Endothelial cell of umbilical vein (primary cell): ENCODE results near the gene KIAA1671. TPM values are rescaled to one million over a fixed set of nuclear protein-coding genes. Genes with fewer than 3 reads are reported as not detected.
"Not testable (repeated sequence)": the region's sequence is repeated elsewhere in the genome, so short reads cannot be mapped to it uniquely, and the experiment has no call there.

ENCODE experiments used
- BruUV-seq: library from RNA; stranded (reverse); fragments of 400-500 nt; replicated peaks from 2 replicates; lab custom pipeline; 2021; lab: Mats Ljungman, UMichigan
- CTCF ChIA-PET: fragments of 300-600, 350-600 bp; sonication (Branson Sonifier 250); formaldehyde crosslinking; loops from one replicate; lab custom pipeline; 2021; ENCODE audit warnings: antibody characterized with exemption, inconsistent platforms; lab: Charles Lee
- POLR2A ChIA-PET: fragments of 300-600, 350-600 bp; sonication (Branson Sonifier 250); formaldehyde crosslinking; loops from one replicate; lab custom pipeline; 2021; ENCODE audit warnings: antibody characterized with exemption, inconsistent platforms; lab: Charles Lee
- DNase-seq: peaks from one replicate; pipeline ENCODE4 v3.0.0-alpha.2; 2011; ENCODE audit warnings: low read depth, low spot score
- FAIRE-seq: peaks from 2 replicates; lab custom pipeline; 2011; peaks lifted over from hg19 to GRCh38; lab: Jason Lieb, UNC
- H2AFZ ChIP-seq: 2 replicates; pipeline ENCODE4 v1.6.0; 2012; ENCODE audit warnings: low read depth, low read length, control low read depth, inconsistent platforms
- H3K27ac ChIP-seq: 2 replicates; pipeline ENCODE4 v1.5.1; 2011; ENCODE audit warnings: low read depth, mild to moderate bottlenecking, control low read depth, low read length, moderate library complexity; ENCODE audit not compliant: insufficient read depth
- H3K27me3 ChIP-seq, 2 experiments: 2 replicates each; pipeline versions ENCODE4 v1.6.0 to v1.6.1; 2011; ENCODE audit warnings: low read length in 2 of 2, mixed read lengths in 1 of 2; ENCODE audit not compliant: control insufficient read depth in 2 of 2, insufficient read depth in 2 of 2
- H3K36me3 ChIP-seq, 2 experiments: 2 replicates in 1 of 2; 3 replicates in 1 of 2; pipeline ENCODE4 v1.5.1; 2011; ENCODE audit warnings: low read length in 2 of 2, mild to moderate bottlenecking in 1 of 2, moderate library complexity in 1 of 2; ENCODE audit not compliant: control insufficient read depth in 2 of 2, insufficient read depth in 2 of 2; ENCODE audit errors: extremely low read depth in 1 of 2
- H3K4me1 ChIP-seq: 3 replicates; pipeline ENCODE4 v1.5.1; 2011; ENCODE audit warnings: mild to moderate bottlenecking, low read length; ENCODE audit not compliant: control insufficient read depth, insufficient read depth; ENCODE audit errors: extremely low read depth
- H3K4me2 ChIP-seq: 2 replicates; pipeline ENCODE4 v1.6.1; 2011; ENCODE audit warnings: low read length, control low read depth, mixed read lengths; ENCODE audit not compliant: insufficient read depth
- H3K4me3 ChIP-seq, 3 experiments: fragments of 200-600 bp in 1 of 3; sonication (generic), shearing (Covaris generic) in 1 of 3; replicated peaks in 1 of 3; 2 replicates each; pipeline ENCODE4 v1.5.1; 2011 to 2016; ENCODE audit warnings: control low read depth in 3 of 3, low read length in 3 of 3, mild to moderate bottlenecking in 2 of 3, inconsistent platforms in 1 of 3, low read depth in 1 of 3, moderate library complexity in 1 of 3; ENCODE audit not compliant: insufficient read depth in 1 of 3
- H3K79me2 ChIP-seq: 2 replicates; pipeline ENCODE4 v1.6.0; 2012; ENCODE audit warnings: low read length, inconsistent platforms; ENCODE audit not compliant: control insufficient read depth, insufficient read depth
- H3K9ac ChIP-seq: replicated peaks from 2 replicates; pipeline ENCODE3; 2011; ENCODE audit warnings: low read length, control low read depth; ENCODE audit not compliant: insufficient read depth; ENCODE audit errors: extremely low read depth
- H3K9me1 ChIP-seq: replicated peaks from 3 replicates; pipeline ENCODE4 v1.6.0; 2011; ENCODE audit warnings: mild to moderate bottlenecking, low read length; ENCODE audit not compliant: control insufficient read depth, insufficient read depth; ENCODE audit errors: extremely low read depth
- H3K9me3 ChIP-seq: replicated peaks from 2 replicates; pipeline ENCODE4 v1.5.1; 2012; ENCODE audit warnings: low read length, inconsistent platforms; ENCODE audit not compliant: control insufficient read depth, insufficient read depth
- H4K20me1 ChIP-seq: replicated peaks from 2 replicates; pipeline ENCODE3; 2011; ENCODE audit warnings: mild to moderate bottlenecking, low read length; ENCODE audit not compliant: control insufficient read depth, insufficient read depth; ENCODE audit errors: extremely low read depth
- CTCF ChIP-seq, 2 donors: IDR thresholded peaks; 1 replicate in 1 of 2; 2 replicates in 1 of 2; pipeline ENCODE4 v1.5.1; 2011; ENCODE audit warnings: low read length in 2 of 2, mild to moderate bottlenecking in 2 of 2, moderate library complexity in 2 of 2, control low read depth in 1 of 2, inconsistent platforms in 1 of 2, low read depth in 1 of 2; ENCODE audit not compliant: insufficient read depth in 1 of 2; ENCODE audit errors: extremely low read depth in 1 of 2
- EZH2 ChIP-seq: IDR thresholded peaks from 2 replicates; pipeline ENCODE4 v1.6.1; 2012; ENCODE audit warnings: borderline replicate concordance, low read depth, mild to moderate bottlenecking, moderate library complexity, low read length, inconsistent platforms; ENCODE audit not compliant: severe bottlenecking
- FOS ChIP-seq: IDR thresholded peaks from 2 replicates; pipeline ENCODE4 v1.6.1; 2011; ENCODE audit warnings: mild to moderate bottlenecking, low read length, moderate library complexity, borderline replicate concordance; ENCODE audit not compliant: insufficient read depth
- GATA2 ChIP-seq: IDR thresholded peaks from 2 replicates; pipeline ENCODE4 v1.7.0; 2011; ENCODE audit warnings: low read depth, mild to moderate bottlenecking, moderate library complexity, mixed read lengths, low read length; ENCODE audit not compliant: insufficient read length, insufficient read depth
- JUN ChIP-seq: IDR thresholded peaks from 2 replicates; pipeline ENCODE4 v1.6.1; 2011; ENCODE audit warnings: borderline replicate concordance, low read depth; ENCODE audit not compliant: insufficient read length, insufficient read depth
- MAX ChIP-seq: IDR thresholded peaks from 2 replicates; pipeline ENCODE4 v1.6.1; 2011; ENCODE audit not compliant: insufficient read depth, insufficient read length
- MYC ChIP-seq: IDR thresholded peaks from one replicate; pipeline ENCODE4 v1.6.1; 2011; ENCODE audit warnings: mild to moderate bottlenecking, low read depth, low read length
- POLR2A ChIP-seq: IDR thresholded peaks from 2 replicates; pipeline ENCODE4 v1.6.1; 2012; ENCODE audit warnings: low read depth, mild to moderate bottlenecking, control low read depth, low read length
- POLR2AphosphoS5 ChIP-seq: IDR thresholded peaks from 2 replicates; pipeline ENCODE4 v1.6.1; 2012; ENCODE audit warnings: low read depth, mild to moderate bottlenecking, control low read depth, low read length, moderate library complexity; ENCODE audit not compliant: insufficient read depth
- dilution Hi-C: fragments of 300-500 bp; cut with MboI; formaldehyde crosslinking; loops from one replicate; pipeline ENCODE4 v1.15.0; 2019; ENCODE audit warnings: low sequenced_read_pairs; ENCODE audit not compliant: extremely low pct_ligation_motif_present
- intact Hi-C: fragments of 100-400 bp; cut with micrococcal nuclease; formaldehyde crosslinking; loops from one replicate; pipeline ENCODE4 v1.10.0; 2022
- polyA plus RNA-seq, 4 experiments: library from polyadenylated mRNA; depleted of rRNA in 3 of 4; stranded (reverse) in 3 of 4; unstranded in 1 of 4; fragments of >200 nt; gene quantifications; 2 replicates each; pipeline versions ENCODE4 v1.2.1 to v1.2.3, GENCODE V29; 2011 to 2012; ENCODE audit warnings: missing spikeins in 1 of 4
- total RNA-seq: library from RNA; stranded (reverse); gene quantifications from 2 replicates; pipeline ENCODE4 v1.2.3, GENCODE V29; 2021

The KIAA1671 gene
- total and polyA plus RNA-seq, 2 donors (not counting 3 experiments of a cell fraction or from before 2014, with no cell fraction given), result 23.1 to 85.1 TPM

GRCh38 chr22:25232301-25232700 is 279.8 kb downstream of the KIAA1671 start:
- Histone ChIP-seq H3K9me3 (no peaks in the 10 kb centered on the region), H3K9ac (no peak overlapping the region), H3K79me2 (no peaks in the 10 kb centered on the region), H3K36me3 (no peaks in the 10 kb centered on the region), H3K27me3 (peaks cover 0 to 3% of the 10 kb centered on the region in 2 experiments), H3K9me1 (no peaks in the 10 kb centered on the region), H3K27ac (no peak overlapping the region), H2AFZ (no peak overlapping the region), H3K4me1 (peaks cover 3% of the 10 kb centered on the region), H3K4me3 (no peak overlapping the region), H4K20me1 (no peaks in the 10 kb centered on the region), H3K4me2 (no peak overlapping the region)
- BruUV-seq, result no TSS peak
- FAIRE-seq (no peak), DNase-seq (no peak)
- CTCF ChIA-PET, result no interaction called here
- TF ChIP-seq POLR2A, result no peak
- no peak for TF ChIP-seq GATA2
- no peak for TF ChIP-seq CTCF (IDR thresholded peaks at IDR 0.05; ENCODE audit: extremely low read depth in 1 of 2, insufficient read depth in 1 of 2, low read depth in 1 of 2, low read length in 2 of 2)
- no peak for TF ChIP-seq EZH2
- no peak for TF ChIP-seq MYC
- no peak for TF ChIP-seq JUN
- TF ChIP-seq POLR2AphosphoS5, result no peak
- no peak for TF ChIP-seq MAX
- no peak for TF ChIP-seq FOS
- intact Hi-C loops, result no loop called here
- POLR2A ChIA-PET, result no interaction called here
- dilution Hi-C loops, result no loop called here

GRCh38 chr22:25233706-25234105 is 281.2 kb downstream of the KIAA1671 start:
- H3K9me1 ChIP-seq, H4K20me1 ChIP-seq, intact Hi-C loops, H2AFZ ChIP-seq, FAIRE-seq, H3K4me2 ChIP-seq, H3K27me3 ChIP-seq, H3K79me2 ChIP-seq, POLR2A ChIA-PET, H3K4me3 ChIP-seq, H3K9me3 ChIP-seq, DNase-seq, H3K27ac ChIP-seq, dilution Hi-C loops, H3K36me3 ChIP-seq, H3K4me1 ChIP-seq, BruUV-seq, H3K9ac ChIP-seq, CTCF ChIA-PET: not testable (repeated sequence)
